ENCODE measurements around the gene ZNF385A.

Gene ZNF385A

DNA sequence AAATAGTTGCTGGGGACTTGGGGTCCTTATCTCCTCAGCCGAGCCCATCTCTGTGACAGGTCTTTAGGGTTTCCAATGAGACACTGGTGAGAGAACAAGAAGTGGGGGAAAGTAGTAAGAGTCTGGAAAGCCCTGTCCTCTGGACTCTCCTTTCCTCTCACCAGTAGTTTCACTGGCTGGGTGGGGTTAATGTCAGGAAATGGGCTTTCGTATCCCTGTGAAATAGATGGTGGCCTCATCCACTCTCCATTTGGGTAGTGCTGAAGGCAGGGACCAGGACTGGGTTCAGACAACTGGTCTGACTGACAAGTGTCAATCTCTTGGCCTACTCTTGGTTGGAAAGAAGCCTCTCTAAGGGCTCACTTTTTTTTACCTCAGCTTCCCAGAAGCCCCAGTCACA lies 7.5 kb downstream of the ZNF385A start:
- no peak overlapping the region for H3K27ac ChIP-seq
- no peak for DNase-seq (ENCODE audit: low read depth, low spot score)

DNA sequence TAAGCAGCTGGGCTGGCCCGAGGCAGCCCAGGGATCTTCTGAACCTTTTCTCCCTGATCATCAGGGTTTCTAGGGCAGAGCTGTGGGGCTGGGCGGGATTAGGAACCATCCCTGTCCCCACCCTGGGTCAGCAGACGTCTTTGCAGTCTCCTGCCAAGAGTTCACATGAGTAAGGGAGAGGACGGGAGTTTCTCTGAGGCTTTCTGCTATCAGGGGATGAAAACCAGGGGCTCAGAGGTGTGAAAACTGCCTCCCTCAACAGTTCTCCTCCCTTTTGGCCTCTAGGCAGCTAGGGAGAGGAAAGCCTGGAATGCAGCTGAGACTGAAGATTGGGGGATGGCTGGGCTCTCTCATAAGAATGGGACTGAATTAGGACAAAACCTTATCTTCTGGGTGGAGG lies 7.9 kb downstream of the ZNF385A start:
- DNase-seq (ENCODE audit: low read depth, low spot score): no peak

DNA sequence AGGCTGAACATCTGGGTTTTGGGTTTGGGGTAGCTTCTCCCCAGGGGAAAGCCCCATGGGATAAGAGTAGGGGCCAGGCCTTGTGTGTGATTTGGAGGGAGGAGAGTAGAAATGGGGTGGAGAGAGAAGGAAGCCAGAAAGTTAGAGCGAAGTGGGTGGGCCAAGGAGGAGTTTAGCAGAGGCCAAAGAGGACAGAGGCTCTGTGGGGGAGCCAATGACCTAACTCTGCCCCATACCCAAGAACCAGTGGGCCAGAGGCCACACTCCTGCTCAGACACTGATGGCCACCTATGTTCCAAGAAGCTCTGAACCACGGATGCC lies 9.3 kb downstream of the ZNF385A start:
- no peak for DNase-seq (ENCODE audit: low read depth, low spot score)
- peak overlapping the region; percentile 42 for H3K27ac ChIP-seq

More for the DNA sequence above, 7.9 kb downstream of the ZNF385A start:
- no peak overlapping the region for H3K27ac ChIP-seq

DNA sequence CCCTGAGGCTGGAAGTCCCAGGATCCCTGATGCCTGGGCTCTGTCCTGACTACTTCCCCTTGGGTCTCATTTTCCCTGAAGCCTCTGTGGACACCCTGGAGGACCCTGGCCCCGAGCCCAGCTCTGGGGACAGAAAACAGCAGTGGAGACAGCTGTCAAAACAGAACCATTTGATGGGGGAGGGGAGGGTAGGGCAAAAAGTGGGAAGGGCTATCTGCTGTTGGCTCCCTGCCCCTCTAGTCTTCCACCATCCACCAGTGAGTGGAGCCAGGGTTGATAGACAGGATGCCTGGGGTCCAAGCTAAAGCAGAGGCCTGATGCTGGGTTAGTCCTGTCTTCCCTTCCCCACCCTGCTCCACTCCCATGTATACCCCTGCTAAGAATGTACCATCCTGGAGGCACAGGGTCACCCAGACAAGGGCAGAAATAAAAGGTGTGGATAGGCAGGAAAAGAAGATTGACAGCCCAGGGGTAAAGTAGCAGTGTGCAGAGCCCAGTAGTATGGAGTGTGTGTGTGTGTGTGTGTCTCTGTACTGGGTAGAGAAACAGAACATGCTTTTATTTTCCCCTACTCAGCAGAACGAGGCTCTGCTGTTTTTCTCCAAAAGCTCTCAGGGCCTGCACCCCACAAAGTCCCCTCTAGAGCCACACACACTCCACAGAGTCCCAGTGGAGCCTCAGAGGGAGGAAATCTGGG lies 9.8 kb downstream of the ZNF385A start:
- no peak for DNase-seq (ENCODE audit: low read depth, low spot score)
- H3K27ac ChIP-seq: peak overlapping the region; percentile 42

DNA sequence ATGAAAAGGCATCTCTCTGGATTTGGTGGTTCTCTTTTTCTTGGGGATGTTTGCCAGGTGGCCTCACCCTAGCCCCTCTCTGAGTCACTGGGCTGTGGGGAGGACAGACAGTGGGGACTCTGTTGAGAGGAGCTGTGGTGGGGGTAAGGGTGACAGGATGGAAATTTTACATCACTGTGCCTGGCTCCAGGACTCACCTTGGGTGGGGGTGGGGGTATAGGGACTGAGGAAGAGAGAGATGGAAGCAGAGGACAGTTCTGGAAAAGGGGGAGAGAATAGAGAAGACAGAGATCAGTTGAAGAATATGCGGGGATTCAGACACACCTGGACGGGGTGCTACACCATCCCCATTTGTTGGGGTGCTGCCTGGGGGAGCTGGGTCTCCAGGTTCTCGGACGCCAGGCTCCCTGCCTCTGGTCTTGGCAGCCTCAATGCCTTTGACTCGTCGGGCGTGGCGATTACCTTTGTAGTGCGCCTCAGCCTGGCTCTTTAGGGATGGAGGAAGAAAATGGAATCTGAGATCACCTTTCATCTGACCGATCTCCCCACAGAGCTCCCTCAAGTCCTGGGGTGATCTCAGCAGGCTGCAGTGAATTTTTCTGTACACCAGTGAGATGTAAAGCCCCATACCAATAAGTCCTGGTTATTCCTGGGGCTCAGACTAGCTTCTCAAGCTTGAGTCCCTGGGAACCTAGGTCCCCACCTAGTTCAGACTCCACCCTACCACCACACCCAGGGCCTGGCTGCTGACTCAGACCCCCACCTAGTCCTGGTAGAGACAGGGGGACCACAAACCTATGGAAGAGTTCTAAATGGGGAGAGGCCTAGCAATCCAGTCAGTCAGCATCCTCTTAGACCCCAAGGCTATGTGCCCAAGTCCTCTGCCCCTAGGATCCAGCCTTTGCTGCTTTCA lies 10.6 kb downstream of the ZNF385A start:
- no peak for DNase-seq (ENCODE audit: low read depth, low spot score)
- H3K27ac ChIP-seq: peak overlapping the region; percentile 42

DNA sequence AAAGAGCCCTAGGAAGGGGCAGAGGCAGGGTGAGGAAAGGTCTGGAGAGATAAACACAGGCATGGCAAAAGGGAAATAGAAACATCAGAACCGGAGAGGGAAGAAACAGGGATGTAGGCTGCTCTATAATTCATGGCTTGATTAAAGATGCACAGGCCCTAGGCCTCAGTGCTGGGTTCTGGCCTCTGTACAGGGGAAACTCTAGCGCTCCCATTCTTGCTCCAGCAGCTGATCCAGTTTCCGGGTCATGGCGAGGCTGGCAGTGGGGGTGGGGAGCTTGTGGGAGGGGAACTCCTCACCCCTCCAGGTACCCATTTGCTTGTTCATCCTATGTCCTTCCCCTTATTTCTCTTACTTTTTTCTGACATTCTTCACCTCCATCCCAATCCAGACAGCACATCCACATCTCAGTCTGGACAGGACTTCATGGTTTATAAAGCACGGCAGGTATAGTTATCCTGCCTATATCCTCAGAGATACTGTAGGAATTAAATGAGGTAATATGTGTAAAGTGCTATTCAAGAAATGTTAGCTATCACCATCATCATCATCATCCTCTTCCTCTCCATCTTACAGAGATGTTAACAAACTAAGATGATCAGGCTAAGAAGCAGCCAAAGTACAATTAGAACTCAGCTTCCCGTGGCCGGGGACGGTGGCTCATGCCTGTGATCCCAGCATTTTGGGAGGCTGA lies 12.3 kb downstream of the ZNF385A start:
- no peak overlapping the region for H3K27ac ChIP-seq
- no peak for DNase-seq (ENCODE audit: low read depth, low spot score)

DNA sequence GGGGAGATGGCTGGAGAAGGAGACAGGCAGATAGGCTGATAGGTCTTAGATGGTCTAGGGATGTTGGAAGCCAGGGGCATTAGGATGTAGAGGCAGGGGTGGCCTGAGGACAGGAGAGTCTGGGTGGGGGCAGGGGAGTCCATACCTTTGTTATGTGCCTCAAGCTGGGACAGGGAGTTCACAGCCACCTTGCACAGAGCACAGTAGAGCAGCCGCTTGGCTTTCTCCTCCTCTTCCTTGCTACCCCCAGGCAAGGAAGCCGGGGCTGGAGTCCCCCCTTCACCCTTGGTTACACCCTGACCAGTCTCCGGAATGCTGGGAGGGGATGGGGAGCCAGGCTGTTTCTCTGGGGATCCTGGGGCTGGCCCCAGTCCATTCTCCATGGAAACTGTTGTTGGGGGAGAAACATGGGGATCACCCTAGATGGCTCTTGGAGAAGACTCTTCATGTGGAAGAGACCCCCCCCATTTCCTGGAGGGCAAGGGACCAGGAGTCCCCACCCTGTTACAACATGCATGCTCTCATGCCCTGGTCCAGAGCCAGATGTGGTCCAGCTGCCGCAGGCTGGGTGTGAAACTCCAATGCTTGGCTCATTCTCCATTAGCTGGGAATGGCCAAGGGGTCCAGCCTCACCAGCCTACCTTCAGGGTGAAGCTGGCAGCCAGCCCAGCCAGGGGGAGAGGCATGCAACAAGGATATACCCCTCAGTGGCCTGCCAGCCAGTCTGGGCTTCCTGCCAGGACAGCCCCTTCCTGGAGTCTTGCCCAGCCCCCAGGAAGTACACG lies 13.0 kb downstream of the ZNF385A start:
- DNase-seq (ENCODE audit: low read depth, low spot score): no peak
- H3K27ac ChIP-seq: no peak overlapping the region

DNA sequence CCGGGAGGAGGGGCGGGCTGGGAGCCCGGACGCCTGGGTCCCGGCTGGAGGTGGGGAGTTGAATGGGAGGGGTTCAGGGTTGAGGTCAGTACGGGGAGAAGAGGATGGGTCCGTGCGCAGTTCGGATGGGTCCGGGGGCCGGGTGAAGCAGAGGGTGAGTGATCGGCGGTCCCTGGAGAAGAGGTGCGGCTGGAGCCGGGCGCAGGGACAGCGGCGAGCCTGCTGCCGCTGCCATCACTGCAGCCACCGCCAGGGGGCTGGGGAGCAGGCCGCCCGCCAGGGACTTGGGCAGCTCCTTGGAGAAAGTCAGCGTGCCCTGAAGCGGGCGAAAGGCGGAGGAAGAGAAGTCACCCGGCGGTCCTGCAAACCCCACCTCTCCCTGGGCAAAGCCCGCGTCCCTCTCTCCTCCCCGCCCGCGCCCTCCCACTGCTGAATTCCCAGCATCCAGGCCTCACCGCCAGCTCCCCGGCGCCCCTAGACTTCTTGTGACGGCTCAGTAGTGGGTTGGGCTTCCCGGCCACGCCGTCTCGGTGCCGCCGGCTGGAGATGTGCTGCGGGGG lies 14.3 kb downstream of the ZNF385A start:
- H3K27ac ChIP-seq: no peak overlapping the region
- DNase-seq (ENCODE audit: low read depth, low spot score): no peak

DNA sequence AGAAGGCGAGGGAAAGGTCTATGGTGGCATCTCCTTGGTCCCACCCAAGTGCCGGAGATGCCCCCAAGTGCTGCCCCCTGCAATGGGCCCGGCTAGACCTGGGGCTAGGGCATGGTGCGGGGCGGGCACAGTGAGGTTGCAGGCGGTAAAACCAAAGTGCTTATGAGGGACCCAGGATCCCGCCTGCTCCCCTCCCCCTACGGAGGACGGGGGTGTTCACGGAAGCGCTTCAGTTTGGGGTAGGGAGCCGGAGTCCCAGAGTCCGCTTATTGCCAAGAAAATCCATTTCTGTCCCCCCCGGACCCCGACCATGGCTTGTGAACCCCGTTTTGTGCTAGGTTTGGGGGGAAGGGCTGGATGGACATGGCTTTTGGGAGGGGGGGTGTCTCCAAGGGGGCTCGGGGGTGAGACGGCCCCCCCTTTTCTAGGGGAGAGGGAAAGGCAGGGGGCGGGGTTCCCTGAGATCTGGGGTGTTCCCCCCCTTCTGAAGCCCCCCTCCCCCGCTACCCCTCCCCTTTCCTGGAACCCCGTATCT lies 14.9 kb downstream of the ZNF385A start:
- no peak overlapping the region for H3K27ac ChIP-seq
- DNase-seq (ENCODE audit: low read depth, low spot score): no peak

DNA sequence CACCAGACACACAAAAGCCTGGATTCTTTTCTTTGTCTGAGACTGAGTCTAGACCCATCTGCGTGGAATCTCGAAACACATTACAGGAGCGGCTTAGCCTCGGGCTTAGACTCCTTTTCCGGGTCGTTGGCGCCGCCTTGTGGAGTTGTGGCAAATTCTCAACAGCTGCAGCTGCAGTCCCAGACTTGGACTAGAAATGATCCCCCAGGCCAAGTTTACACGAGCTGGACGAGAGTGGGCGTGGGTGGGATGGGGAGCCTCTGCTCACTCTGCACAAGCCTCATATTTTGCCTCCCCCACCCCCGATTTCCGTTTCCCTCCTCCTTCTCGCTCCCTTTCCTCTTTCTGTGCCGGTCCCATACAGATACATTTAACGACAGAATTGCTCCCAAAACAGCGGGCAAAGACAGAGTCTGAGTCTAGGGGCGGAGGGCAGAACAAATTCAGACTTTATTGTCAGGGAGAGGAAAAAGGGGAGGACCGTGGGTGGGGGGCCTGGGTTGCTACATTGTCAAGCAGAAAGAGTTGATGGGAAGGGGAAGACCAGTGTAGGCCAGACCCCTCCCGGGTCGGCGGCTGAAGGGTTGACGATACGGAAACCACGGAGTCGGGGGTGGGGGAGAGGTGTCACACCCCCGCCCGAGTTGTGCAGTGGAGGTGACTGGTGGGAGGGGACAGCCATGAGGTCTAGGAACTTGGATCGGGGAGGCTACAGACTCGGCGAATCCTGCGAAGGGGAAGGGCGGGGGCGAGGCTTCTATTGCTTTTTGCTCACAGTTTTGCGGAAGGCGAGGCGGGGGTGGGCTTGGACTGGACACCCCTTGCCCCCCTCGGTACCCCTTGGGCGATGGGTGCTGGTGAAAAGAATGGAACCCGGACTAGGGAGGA lies 15.6 kb downstream of the ZNF385A start:
- DNase-seq (ENCODE audit: low read depth, low spot score): no peak
- H3K27ac ChIP-seq: no peak overlapping the region

DNA sequence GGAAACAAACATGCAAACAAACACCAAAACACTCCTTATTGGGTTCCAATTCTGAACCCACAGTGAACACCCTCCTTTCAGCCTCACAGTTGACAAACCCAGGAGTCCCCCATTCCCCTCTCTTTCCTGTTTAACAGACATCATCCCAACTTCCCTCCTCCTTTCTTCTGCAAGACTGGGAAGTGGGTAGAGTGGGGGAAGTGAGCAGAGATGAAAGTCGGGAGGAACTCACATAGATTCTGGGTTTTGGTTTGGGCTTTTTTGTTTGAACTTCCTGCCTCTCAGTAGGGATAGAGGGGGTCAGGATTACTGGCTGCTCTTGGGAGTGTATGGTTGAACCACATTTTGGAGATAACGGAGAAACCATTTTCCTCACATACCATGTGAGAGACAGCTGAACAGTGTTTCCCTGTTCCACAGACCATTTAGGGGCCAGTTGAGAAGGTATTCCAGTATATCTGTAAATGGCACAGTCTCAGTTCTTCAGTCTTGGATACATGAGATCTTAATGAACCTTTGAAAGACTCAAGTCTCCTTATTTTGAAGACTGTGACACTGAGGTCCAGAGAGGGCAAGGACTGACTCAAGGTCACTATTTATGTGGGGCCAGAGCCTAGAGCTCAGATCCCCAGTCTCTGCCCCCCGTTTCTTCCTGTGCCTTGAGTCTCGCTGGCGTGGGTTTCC lies 16.4 kb downstream of the ZNF385A start:
- H3K27ac ChIP-seq: no peak overlapping the region
- DNase-seq (ENCODE audit: low read depth, low spot score): no peak

DNA sequence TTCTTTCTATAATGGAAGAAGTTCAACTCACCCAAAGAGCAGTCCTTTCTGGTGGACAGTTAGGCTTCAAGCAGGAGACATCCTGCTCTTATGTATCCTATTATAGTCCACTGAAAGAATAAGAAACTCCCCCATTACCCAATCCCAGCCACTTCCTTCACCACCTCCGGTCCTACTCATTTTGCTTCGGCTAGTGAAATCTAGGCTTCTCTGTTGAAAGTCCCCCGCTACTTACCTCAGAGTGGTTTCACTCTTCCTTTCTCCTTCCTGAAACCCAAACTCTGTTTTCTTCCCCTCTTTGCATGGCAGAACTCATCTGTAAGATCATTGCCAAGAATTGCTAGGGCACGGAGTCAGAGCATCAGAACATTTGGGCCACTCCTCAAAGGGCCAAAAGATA lies 20.1 kb downstream of the ZNF385A start, which contains the start of gene GPR84:
TSS of gene GPR84 (minus strand) at position 74 of the 400 bp plus-strand sequence. CDS start 635 bp downstream, outside the sequence.
- H3K27ac ChIP-seq: no peak within 1 kb of the TSS
- DNase-seq (ENCODE audit: low read depth, low spot score): no peak

DNA sequence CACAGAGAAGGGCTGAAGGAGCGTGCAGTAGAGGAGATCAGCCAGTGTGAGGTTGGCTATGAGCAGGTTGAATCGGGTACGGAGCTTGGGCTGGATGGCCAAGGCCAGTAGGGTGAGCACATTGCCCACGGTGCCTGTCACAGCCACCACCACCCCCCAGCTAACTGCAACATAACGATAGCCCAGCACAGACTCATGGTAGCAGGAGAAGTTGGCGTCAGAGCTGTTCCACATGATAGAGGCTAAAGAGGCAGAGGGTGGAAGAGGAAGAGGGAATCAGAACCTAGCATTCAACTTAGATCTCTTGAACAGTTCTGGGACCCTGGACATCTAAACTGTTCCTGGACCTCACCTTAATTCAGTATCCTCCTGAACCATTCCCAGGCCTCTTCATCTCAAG lies 20.9 kb downstream of the ZNF385A start:
- no peak for DNase-seq (ENCODE audit: low read depth, low spot score)
- no peak overlapping the region for H3K27ac ChIP-seq

DNA sequence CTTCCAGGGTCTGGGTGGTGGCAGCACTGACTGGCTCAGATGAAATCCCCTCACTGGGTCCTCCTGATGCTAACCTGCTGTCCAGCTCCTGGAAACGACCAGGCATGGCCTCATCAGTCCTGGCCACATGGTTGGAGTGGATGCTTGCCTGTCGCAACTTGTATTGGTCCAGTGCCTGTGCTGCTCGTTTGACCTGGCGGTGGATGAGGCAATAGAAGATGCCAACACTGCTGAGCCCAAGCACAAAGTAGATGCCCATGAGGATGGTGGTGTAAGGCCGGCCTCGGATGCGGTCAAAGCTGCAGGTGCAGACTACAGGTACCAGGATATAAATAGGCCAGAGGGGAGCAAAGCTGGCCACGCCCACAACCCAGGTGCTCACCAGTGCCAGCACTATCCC lies 21.5 kb downstream of the ZNF385A start:
- H3K27ac ChIP-seq: no peak overlapping the region
- no peak for DNase-seq (ENCODE audit: low read depth, low spot score)

DNA sequence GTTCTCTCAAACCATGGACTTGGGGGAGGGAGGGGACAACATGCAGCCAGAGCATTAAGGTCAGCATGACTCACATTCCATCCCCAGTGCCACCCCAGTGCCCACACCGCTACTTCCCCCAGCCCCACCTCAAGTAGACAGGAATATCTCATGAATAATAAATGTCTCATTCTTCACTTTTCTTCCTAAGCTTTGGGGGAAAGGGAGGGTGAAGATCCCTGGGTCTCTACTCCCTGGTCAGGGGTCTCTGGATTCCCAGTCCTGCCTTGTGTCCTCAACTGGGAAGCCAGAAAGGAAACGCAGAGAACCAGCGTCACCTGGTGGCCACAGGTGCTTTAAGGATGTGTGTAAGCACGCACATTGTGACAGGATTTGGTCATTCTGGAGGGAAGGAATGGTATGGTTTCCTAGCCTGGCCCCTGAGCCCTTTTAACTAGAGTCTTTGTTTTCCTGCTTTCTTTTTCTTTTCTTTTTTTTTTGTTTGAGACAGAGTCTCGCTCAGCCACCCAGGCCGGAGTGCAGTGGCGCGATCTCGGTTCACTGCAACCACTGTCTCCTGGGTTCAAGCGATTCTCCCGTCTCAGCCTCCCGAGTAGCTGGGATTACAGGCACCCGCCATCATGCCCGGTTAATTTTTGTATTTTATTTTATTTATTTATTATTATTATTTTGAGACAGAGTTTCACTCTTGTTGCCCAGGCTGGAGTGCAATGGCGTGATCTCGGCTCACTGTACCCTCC lies 23.6 kb downstream of the ZNF385A start:
- no peak for DNase-seq (ENCODE audit: low read depth, low spot score)
- no peak overlapping the region for H3K27ac ChIP-seq

DNA sequence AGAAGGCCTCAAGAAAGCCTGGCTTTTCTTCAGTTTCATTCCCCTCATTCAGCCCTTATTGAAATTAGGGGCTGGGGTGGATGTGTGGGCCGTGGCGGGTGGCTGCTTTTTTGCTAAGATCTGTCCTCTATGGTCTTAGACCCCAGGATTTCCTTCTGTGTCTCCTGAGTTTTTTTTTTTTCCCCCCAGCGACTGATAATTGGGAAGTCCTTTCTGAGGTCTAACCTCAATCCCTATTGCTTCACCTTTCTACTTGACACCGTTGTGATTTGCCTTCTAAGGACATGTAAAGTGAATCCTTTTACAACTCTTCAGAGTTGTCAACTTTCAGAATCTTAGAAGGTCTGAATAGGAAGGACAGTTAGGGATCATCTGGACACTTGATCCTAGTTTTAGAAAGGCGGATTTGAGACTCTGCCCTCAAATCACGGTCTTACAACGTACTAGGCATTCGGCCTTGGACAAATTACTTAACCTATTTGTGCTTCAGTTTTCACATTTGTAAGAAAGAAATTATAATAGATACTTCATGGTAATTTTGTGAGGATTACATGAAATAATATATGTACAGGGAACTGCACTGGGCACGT lies 24.7 kb downstream of the ZNF385A start:
- H3K27ac ChIP-seq: peak overlapping the region; percentile 81
- DNase-seq (ENCODE audit: low read depth, low spot score): no peak
